Measurements from ENCODE around the gene CNOT2. TPM values are rescaled to one million over a fixed set of nuclear protein-coding genes. Genes with fewer than 3 reads are reported as not detected.

Gene CNOT2
- total RNA-seq, 1 experiment from 2014 or later: 64.7 TPM

DNA sequence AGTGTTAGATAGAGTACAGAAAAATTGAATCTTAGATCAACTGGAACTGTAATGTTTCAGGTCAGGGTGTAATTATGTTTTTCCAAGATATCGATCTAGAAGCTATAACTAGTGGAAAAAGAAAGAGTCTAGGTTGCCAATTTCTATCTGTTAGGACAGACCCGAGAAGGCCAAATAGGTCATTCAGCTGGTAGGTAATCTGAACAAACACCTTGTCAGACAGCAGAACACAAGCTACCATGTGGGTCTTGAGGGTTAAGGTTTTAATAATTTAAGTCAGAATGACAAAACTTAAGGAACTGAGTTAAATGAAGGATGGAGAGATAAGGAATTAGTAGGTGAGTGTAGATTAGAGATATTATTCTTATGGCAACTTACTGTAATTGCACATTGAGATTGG, 78.0 kb downstream of the CNOT2 start:
- ATAC-seq (no peak), DNase-seq (ENCODE audit: low spot score) (no peak)
- H3K36me3 Mint-ChIP-seq: no peaks in the 10 kb centered on the region; the same call in 1 of the 2 replicates
- no peaks in the 10 kb centered on the region for H3K27me3 Mint-ChIP-seq (ENCODE audit: low read depth)
- ChIA-PET POLR2A (no interaction called here), CTCF (no interaction called here)
- H3K4me3 Mint-ChIP-seq: no peak overlapping the region
- TF ChIP-seq, protein P1, sequence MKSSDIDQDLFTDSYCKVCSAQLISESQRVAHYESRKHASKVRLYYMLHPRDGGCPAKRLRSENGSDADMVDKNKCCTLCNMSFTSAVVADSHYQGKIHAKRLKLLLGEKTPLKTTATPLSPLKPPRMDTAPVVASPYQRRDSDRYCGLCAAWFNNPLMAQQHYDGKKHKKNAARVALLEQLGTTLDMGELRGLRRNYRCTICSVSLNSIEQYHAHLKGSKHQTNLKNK (CRISPR knock-in tag; IDR thresholded peaks at IDR 0.05): no peak
- TF ChIP-seq, protein P2, sequence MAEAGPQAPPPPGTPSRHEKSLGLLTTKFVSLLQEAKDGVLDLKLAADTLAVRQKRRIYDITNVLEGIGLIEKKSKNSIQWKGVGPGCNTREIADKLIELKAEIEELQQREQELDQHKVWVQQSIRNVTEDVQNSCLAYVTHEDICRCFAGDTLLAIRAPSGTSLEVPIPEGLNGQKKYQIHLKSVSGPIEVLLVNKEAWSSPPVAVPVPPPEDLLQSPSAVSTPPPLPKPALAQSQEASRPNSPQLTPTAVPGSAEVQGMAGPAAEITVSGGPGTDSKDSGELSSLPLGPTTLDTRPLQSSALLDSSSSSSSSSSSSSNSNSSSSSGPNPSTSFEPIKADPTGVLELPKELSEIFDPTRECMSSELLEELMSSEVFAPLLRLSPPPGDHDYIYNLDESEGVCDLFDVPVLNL (CRISPR knock-in tag; IDR thresholded peaks at IDR 0.05; ENCODE audit: borderline replicate concordance, low read depth): no peak
- TF ChIP-seq, protein P3, sequence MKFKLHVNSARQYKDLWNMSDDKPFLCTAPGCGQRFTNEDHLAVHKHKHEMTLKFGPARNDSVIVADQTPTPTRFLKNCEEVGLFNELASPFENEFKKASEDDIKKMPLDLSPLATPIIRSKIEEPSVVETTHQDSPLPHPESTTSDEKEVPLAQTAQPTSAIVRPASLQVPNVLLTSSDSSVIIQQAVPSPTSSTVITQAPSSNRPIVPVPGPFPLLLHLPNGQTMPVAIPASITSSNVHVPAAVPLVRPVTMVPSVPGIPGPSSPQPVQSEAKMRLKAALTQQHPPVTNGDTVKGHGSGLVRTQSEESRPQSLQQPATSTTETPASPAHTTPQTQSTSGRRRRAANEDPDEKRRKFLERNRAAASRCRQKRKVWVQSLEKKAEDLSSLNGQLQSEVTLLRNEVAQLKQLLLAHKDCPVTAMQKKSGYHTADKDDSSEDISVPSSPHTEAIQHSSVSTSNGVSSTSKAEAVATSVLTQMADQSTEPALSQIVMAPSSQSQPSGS (CRISPR knock-in tag; IDR thresholded peaks at IDR 0.05; ENCODE audit: borderline replicate concordance, low read depth): no peak
- TF ChIP-seq, protein P4, sequence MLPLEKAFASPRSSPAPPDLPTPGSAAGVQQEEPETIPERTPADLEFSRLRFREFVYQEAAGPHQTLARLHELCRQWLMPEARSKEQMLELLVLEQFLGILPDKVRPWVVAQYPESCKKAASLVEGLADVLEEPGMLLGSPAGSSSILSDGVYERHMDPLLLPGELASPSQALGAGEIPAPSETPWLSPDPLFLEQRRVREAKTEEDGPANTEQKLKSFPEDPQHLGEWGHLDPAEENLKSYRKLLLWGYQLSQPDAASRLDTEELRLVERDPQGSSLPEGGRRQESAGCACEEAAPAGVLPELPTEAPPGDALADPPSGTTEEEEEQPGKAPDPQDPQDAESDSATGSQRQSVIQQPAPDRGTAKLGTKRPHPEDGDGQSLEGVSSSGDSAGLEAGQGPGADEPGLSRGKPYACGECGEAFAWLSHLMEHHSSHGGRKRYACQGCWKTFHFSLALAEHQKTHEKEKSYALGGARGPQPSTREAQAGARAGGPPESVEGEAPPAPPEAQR (CRISPR knock-in tag; IDR thresholded peaks at IDR 0.05): no peak
- TF ChIP-seq ETV6 (CRISPR knock-in tag; IDR thresholded peaks at IDR 0.05) (no peak), ZNF232 (CRISPR knock-in tag; IDR thresholded peaks at IDR 0.05) (no peak), NR1H2 (CRISPR knock-in tag; IDR thresholded peaks at IDR 0.05) (no peak), ZBTB21 (CRISPR knock-in tag; IDR thresholded peaks at IDR 0.05; ENCODE audit: borderline replicate concordance) (no peak), RELA (CRISPR knock-in tag; IDR thresholded peaks at IDR 0.05; ENCODE audit: borderline replicate concordance) (no peak), ATF1 (CRISPR knock-in tag; IDR thresholded peaks at IDR 0.05) (no peak), CREM (CRISPR knock-in tag; IDR thresholded peaks at IDR 0.05) (no peak), TP53 (CRISPR knock-in tag; IDR thresholded peaks at IDR 0.05) (no peak)
- TF ChIP-seq, protein P5, sequence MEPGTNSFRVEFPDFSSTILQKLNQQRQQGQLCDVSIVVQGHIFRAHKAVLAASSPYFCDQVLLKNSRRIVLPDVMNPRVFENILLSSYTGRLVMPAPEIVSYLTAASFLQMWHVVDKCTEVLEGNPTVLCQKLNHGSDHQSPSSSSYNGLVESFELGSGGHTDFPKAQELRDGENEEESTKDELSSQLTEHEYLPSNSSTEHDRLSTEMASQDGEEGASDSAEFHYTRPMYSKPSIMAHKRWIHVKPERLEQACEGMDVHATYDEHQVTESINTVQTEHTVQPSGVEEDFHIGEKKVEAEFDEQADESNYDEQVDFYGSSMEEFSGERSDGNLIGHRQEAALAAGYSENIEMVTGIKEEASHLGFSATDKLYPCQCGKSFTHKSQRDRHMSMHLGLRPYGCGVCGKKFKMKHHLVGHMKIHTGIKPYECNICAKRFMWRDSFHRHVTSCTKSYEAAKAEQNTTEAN (CRISPR knock-in tag; IDR thresholded peaks at IDR 0.05): no peak
- TF ChIP-seq, protein P6, sequence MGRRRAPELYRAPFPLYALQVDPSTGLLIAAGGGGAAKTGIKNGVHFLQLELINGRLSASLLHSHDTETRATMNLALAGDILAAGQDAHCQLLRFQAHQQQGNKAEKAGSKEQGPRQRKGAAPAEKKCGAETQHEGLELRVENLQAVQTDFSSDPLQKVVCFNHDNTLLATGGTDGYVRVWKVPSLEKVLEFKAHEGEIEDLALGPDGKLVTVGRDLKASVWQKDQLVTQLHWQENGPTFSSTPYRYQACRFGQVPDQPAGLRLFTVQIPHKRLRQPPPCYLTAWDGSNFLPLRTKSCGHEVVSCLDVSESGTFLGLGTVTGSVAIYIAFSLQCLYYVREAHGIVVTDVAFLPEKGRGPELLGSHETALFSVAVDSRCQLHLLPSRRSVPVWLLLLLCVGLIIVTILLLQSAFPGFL (CRISPR knock-in tag; IDR thresholded peaks at IDR 0.05; ENCODE audit: borderline replicate concordance): no peak
- TF ChIP-seq, protein P7, sequence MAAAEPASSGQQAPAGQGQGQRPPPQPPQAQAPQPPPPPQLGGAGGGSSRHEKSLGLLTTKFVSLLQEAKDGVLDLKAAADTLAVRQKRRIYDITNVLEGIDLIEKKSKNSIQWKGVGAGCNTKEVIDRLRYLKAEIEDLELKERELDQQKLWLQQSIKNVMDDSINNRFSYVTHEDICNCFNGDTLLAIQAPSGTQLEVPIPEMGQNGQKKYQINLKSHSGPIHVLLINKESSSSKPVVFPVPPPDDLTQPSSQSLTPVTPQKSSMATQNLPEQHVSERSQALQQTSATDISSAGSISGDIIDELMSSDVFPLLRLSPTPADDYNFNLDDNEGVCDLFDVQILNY (CRISPR knock-in tag; IDR thresholded peaks at IDR 0.05): no peak
- TF ChIP-seq, protein P8, sequence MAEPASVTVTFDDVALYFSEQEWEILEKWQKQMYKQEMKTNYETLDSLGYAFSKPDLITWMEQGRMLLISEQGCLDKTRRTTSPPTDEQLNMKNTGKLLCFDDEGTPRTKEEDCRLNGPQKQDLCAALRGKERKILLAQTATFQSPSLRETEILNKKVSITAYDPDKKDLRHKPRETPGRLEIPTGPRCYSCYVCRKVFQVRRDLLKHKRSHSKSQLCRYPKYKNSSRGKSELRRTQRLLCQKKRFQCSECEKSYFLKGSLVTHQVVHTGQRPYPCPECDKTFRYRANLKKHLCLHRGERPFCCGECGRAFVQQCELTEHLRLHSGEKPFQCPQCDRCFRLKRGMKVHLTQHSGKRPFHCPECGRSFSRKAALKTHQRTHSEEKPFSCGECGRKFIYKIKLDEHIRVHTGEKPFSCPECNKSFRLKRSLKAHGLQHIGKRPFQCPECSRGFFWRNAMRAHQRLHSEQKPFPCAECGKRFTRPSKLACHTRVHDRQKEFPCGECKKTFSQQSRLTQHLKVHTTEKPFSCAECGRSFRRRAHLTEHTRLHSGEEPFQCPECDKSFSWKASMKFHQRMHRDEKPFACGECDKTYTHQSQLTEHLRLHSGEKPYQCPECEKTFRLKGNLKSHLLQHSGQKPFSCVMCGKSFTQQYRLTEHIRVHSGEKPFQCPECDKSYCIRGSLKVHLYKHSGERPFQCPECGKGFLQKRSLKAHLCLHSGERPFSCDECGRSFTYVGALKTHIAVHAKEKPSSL (CRISPR knock-in tag; conservative IDR thresholded peaks at IDR 0.05): no peak
- no peaks in the 10 kb centered on the region for H3K4me1 Mint-ChIP-seq
- no peak overlapping the region; the same call in 1 of the 2 replicates for H3K27ac Mint-ChIP-seq
- H3K9me3 Mint-ChIP-seq: no peaks in the 10 kb centered on the region
